Astrocyte (in vitro differentiated cells and primary cell): ENCODE results near the gene TNFRSF4.

Source experiments
- CTCF ChIP-seq: IDR thresholded peaks from 2 replicates; pipeline ENCODE4 v1.5.1; 2011; ENCODE audit warnings: low read depth, mild to moderate bottlenecking, inconsistent platforms, low read length, moderate library complexity; ENCODE audit not compliant: insufficient read depth
- EZH2 ChIP-seq: IDR thresholded peaks from 2 replicates; pipeline ENCODE4 v1.6.1; 2012; ENCODE audit warnings: mild to moderate bottlenecking, low read length, inconsistent platforms; ENCODE audit not compliant: insufficient read depth

- TF ChIP-seq EZH2 (no peak), CTCF (no peak)
These were observed 8.8 kb downstream of the TNFRSF4 start for GRCh38 chr1:1204998-1205768.
